22Rv1 (cell line): Measurements from ENCODE around the gene MMP14.

ENCODE experiments used
- ZFX ChIP-seq: fragments of 450-650 bp; IDR thresholded peaks from 2 replicates; pipeline ENCODE4 v1.6.1; 2017; ENCODE audit warnings: antibody characterized with exemption, borderline replicate concordance
- TF ChIP-seq, protein P1 (sequence below): fragments of 450-650 bp; IDR thresholded peaks from 2 replicates; pipeline ENCODE4 v1.5.1; 2017; ENCODE audit warnings: mild to moderate bottlenecking

DNA sequence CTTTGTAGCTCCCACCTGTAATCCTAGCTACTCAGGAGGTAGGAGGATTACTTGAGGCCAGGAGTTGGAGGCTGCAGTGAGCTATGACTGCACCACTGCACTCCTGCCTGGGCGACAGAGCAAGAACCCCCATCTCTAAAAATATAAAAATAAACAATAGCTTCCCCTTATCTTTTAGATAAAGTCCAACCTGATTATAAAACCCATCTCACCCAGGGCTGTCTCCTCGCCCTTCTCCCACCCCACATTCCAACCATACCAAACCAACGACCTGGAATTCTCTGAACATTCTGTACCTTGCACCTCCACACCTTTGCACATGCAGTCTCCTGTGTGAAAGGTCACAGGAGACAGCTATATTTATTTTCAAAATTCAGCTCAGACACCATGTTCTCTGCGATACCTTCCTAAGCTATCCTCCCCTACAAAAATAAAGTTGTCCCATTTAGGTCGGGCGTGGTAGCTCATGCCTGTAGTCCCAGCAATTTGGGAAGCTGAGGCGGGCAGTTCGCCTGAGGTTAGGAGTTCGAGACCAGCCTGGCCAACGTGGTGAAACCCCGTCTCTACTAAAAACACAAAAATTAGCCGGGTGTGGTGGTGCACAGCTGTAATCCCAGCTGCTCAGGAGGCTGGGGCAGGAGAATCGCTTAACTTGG, 28.8 kb upstream of the MMP14 start:
- TF ChIP-seq, protein P1, sequence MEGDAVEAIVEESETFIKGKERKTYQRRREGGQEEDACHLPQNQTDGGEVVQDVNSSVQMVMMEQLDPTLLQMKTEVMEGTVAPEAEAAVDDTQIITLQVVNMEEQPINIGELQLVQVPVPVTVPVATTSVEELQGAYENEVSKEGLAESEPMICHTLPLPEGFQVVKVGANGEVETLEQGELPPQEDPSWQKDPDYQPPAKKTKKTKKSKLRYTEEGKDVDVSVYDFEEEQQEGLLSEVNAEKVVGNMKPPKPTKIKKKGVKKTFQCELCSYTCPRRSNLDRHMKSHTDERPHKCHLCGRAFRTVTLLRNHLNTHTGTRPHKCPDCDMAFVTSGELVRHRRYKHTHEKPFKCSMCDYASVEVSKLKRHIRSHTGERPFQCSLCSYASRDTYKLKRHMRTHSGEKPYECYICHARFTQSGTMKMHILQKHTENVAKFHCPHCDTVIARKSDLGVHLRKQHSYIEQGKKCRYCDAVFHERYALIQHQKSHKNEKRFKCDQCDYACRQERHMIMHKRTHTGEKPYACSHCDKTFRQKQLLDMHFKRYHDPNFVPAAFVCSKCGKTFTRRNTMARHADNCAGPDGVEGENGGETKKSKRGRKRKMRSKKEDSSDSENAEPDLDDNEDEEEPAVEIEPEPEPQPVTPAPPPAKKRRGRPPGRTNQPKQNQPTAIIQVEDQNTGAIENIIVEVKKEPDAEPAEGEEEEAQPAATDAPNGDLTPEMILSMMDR, result no peak
- no peak for TF ChIP-seq ZFX
